ENCODE results near the gene PLSCR3. TPM values are rescaled to one million over a fixed set of nuclear protein-coding genes. Genes with fewer than 3 reads are reported as not detected.

PLSCR3 gene
- total and polyA plus RNA-seq, 3 donors from 2014 or later, result 13.6 to 19.4 (median 14.2) TPM

GRCh38 chr17:7357381-7357780 is 36.9 kb downstream of the PLSCR3 start:
- intact Hi-C loops (cut with DNase I; ENCODE audit: low total_unique reads), result loop anchor here (10.0 kb wide), 1 partner anchor 207 kb away; the partner anchor contains the start of gene SENP3
- DNase-seq, result no peak
- no peak overlapping the region for H3K27ac ChIP-seq
- peaks cover 13% of the 10 kb centered on the region for H3K4me1 ChIP-seq
- H3K4me3 ChIP-seq, result no peak overlapping the region
- no peak for TF ChIP-seq CTCF (IDR thresholded peaks at IDR 0.05)
- TF ChIP-seq POLR2A (IDR thresholded peaks at IDR 0.05), result no peak
- no peaks in the 10 kb centered on the region for H3K27me3 ChIP-seq
- no peaks in the 10 kb centered on the region for H3K36me3 ChIP-seq (ENCODE audit: low read depth, missing control alignments)
- H3K9me3 ChIP-seq, result no peaks in the 10 kb centered on the region
- 82 to 86% methylated on average over 2 of the region's 2 CpGs for WGBS, 2 donors

GRCh38 chr17:7356756-7357155 is 37.6 kb downstream of the PLSCR3 start:
- Histone ChIP-seq H3K27me3 (no peaks in the 10 kb centered on the region), H3K9me3 (no peaks in the 10 kb centered on the region), H3K4me3 (no peak overlapping the region), H3K4me1 (peaks cover 14% of the 10 kb centered on the region), H3K36me3 (ENCODE audit: low read depth, missing control alignments) (no peaks in the 10 kb centered on the region), H3K27ac (no peak overlapping the region)
- DNase-seq, result no peak
- TF ChIP-seq POLR2A (IDR thresholded peaks at IDR 0.05) (no peak), CTCF (IDR thresholded peaks at IDR 0.05) (no peak)
- 80 to 91% methylated on average over 7 to 8 of the region's 8 CpGs for WGBS, 2 donors
- intact Hi-C loops (cut with DNase I; ENCODE audit: low total_unique reads), result loop anchor here (10.0 kb wide), 1 partner anchor 208 kb away; the partner anchor contains the start of gene SENP3

- no peak overlapping the region for H3K4me3 ChIP-seq
- peaks cover 14% of the 10 kb centered on the region for H3K4me1 ChIP-seq
- no peaks in the 10 kb centered on the region for H3K27me3 ChIP-seq
- H3K36me3 ChIP-seq (ENCODE audit: low read depth, missing control alignments), result no peaks in the 10 kb centered on the region
- DNase-seq, result peak; percentile 77
- intact Hi-C loops (cut with DNase I; ENCODE audit: low total_unique reads), result loop anchor here (10.0 kb wide), 1 partner anchor 209 kb away; the partner anchor contains the start of gene SENP3
- 29% methylated on average over 12 of the region's 12 CpGs; no CpG with 5 or more reads in 1 of the 2 donors for WGBS, 2 donors
- TF ChIP-seq POLR2A (IDR thresholded peaks at IDR 0.05) (no peak), CTCF (IDR thresholded peaks at IDR 0.05) (peak; percentile 71 to 76 (median 75))
- no peak overlapping the region for H3K27ac ChIP-seq
- no peaks in the 10 kb centered on the region for H3K9me3 ChIP-seq
These were observed 38.2 kb downstream of the PLSCR3 start for GRCh38 chr17:7356072-7356549.

- Histone ChIP-seq H3K36me3 (ENCODE audit: low read depth, missing control alignments) (no peaks in the 10 kb centered on the region), H3K4me3 (no peak overlapping the region), H3K4me1 (peaks cover 14% of the 10 kb centered on the region), H3K9me3 (no peaks in the 10 kb centered on the region), H3K27me3 (no peaks in the 10 kb centered on the region), H3K27ac (no peak overlapping the region)
- intact Hi-C loops (cut with DNase I; ENCODE audit: low total_unique reads), result loop anchor here (10.0 kb wide), 1 partner anchor 209 kb away; the partner anchor contains the start of gene SENP3
- TF ChIP-seq CTCF (IDR thresholded peaks at IDR 0.05), result no peak
- TF ChIP-seq POLR2A (IDR thresholded peaks at IDR 0.05), result no peak
- no peak for DNase-seq
- WGBS, 2 donors, result 77 to 84% methylated on average over 8 of the region's 8 CpGs
These were observed 38.8 kb downstream of the PLSCR3 start for GRCh38 chr17:7355573-7355972.

- DNase-seq, result peak; percentile 76
- Histone ChIP-seq H3K27me3 (no peaks in the 10 kb centered on the region), H3K9me3 (no peaks in the 10 kb centered on the region), H3K27ac (peak within 1 kb of the TSS in 1 of 2 donors; percentile 16), H3K4me3 (no peak within 1 kb of the TSS), H3K36me3 (ENCODE audit: low read depth, missing control alignments) (no peaks in the 10 kb centered on the region), H3K4me1 (peaks cover 14% of the 10 kb centered on the region)
- WGBS, 2 donors, result 63 to 79% methylated on average over 6 to 10 of the region's 10 CpGs
- TF ChIP-seq CTCF (IDR thresholded peaks at IDR 0.05) (no peak), POLR2A (IDR thresholded peaks at IDR 0.05) (no peak)
- intact Hi-C loops (cut with DNase I; ENCODE audit: low total_unique reads), result loop anchor here (10.0 kb wide), 1 partner anchor 210 kb away; the partner anchor contains the start of gene SENP3
These were observed 39.3 kb downstream of the PLSCR3 start, which contains the start of gene TMEM95 for GRCh38 chr17:7355053-7355452. TSS of gene TMEM95 (plus strand) at chr17:7355156. CDS start at chr17:7355205, 49 bp downstream.
